Measurements from ENCODE around the gene AKAP5.
A peak's percentile ranks its signal among the peaks of the same experiment; 100 is the strongest.
"Not testable (repeated sequence)": the region's sequence is repeated elsewhere in the genome, so short reads cannot be mapped to it uniquely, and the experiment has no call there.

AKAP5 gene

GRCh38 chr14:64503434-64504309 is 38.4 kb downstream of the AKAP5 start, which contains the start of gene ZBTB25:
ZBTB25 (minus strand) TSS chr14:64503838; CDS start chr14:64490533, 13,305 bp downstream.
- DNase-seq: peak; percentile 30 to 41

GRCh38 chr14:64504310-64504896 is 39.1 kb downstream of the AKAP5 start, which contains the start of gene ZBTB1:
ZBTB1 (plus strand) TSS chr14:64504770; CDS start chr14:64521505, 16,735 bp downstream.
- peak in 1 of 2 experiments; percentile 19 for DNase-seq

GRCh38 chr14:64504897-64505794 is 39.8 kb downstream of the AKAP5 start:
- peak in 1 of 2 experiments; percentile 33 for DNase-seq

- DNase-seq: no peak
These were observed 41.4 kb downstream of the AKAP5 start for GRCh38 chr14:64506721-64507120.

GRCh38 chr14:64507376-64508156 is 42.3 kb downstream of the AKAP5 start:
- DNase-seq: no peak

- no peak for DNase-seq
These were observed 43.0 kb downstream of the AKAP5 start for GRCh38 chr14:64508215-64508776.

GRCh38 chr14:64509036-64509435 is 43.7 kb downstream of the AKAP5 start:
- DNase-seq: no peak

- peak in 1 of 2 experiments; percentile 7 for DNase-seq
These were observed 45.7 kb downstream of the AKAP5 start for GRCh38 chr14:64510825-64511671.

GRCh38 chr14:64513271-64513670 is 48.0 kb downstream of the AKAP5 start:
- no peak for DNase-seq

- no peak for DNase-seq
These were observed 49.8 kb downstream of the AKAP5 start for GRCh38 chr14:64515053-64515452.

- no peak for DNase-seq
These were observed 51.7 kb downstream of the AKAP5 start for GRCh38 chr14:64516969-64517368.

- not testable (repeated sequence) for DNase-seq
These were observed 52.4 kb downstream of the AKAP5 start for GRCh38 chr14:64517667-64518066.

- DNase-seq: no peak
These were observed 52.9 kb downstream of the AKAP5 start for GRCh38 chr14:64518229-64518628.

GRCh38 chr14:64520699-64521098 is 55.4 kb downstream of the AKAP5 start:
- no peak for DNase-seq

GRCh38 chr14:64522591-64523355 is 57.5 kb downstream of the AKAP5 start:
- DNase-seq: no peak

Data from cerebellar nuclear complex (tissue), 1 donor.